Uterus (tissue), 2 donors: ENCODE results near the gene SHMT1.

Experiments used
- POLR2A ChIP-seq, 2 donors: fragments of 450-650 bp; IDR thresholded peaks; one replicate each; pipeline ENCODE4 v1.6.1; 2016; ENCODE audit warnings: antibody characterized with exemption in 2 of 2, mild to moderate bottlenecking in 1 of 2, moderate library complexity in 1 of 2
- TF ChIP-seq, protein P1 (sequence below), 4 experiments: fragments of 200-600 bp in 2 of 4; fragments of 450-650 bp in 2 of 4; sonication (generic) in 2 of 4; IDR thresholded peaks; one replicate each; pipeline ENCODE4 v1.5.1; 2016 to 2019; ENCODE audit warnings: antibody characterized with exemption in 4 of 4, mild to moderate bottlenecking in 2 of 4, moderate library complexity in 1 of 4

DNA sequence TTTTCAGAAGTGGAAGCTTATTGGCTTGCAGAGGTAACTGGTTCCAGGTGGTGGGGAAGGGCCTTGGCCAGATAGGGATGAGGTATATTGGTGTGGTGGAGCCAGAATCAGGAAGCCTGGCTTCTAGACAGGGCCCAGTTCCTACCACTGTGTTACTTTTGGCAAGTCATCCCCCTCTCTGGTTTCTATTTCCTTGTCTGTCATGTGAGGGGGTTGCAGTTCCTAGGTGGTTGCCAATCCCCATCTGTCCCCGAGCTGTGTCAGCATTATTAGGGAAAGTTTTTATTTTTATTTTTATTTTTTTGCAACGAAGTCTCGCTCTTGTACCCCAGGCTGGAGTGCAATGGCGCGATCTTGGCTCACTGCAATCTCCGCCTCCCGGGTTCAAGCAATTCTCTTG lies 45.2 kb downstream of the SHMT1 start:
- TF ChIP-seq, protein P1, sequence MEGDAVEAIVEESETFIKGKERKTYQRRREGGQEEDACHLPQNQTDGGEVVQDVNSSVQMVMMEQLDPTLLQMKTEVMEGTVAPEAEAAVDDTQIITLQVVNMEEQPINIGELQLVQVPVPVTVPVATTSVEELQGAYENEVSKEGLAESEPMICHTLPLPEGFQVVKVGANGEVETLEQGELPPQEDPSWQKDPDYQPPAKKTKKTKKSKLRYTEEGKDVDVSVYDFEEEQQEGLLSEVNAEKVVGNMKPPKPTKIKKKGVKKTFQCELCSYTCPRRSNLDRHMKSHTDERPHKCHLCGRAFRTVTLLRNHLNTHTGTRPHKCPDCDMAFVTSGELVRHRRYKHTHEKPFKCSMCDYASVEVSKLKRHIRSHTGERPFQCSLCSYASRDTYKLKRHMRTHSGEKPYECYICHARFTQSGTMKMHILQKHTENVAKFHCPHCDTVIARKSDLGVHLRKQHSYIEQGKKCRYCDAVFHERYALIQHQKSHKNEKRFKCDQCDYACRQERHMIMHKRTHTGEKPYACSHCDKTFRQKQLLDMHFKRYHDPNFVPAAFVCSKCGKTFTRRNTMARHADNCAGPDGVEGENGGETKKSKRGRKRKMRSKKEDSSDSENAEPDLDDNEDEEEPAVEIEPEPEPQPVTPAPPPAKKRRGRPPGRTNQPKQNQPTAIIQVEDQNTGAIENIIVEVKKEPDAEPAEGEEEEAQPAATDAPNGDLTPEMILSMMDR (IDR thresholded peaks at IDR 0.05), result no peak
- no peak for TF ChIP-seq POLR2A (IDR thresholded peaks at IDR 0.05)
